ENCODE measurements around the gene TRIM5. TPM values are rescaled to one million over a fixed set of nuclear protein-coding genes. Genes with fewer than 3 reads are reported as not detected.

The TRIM5 gene
- total RNA-seq, 2 experiments from 2014 or later: 5.9 to 8.0 TPM

- intact Hi-C loops (cut with DNase I, micrococcal nuclease): no loop called here
- H3K27ac Mint-ChIP-seq: no peak overlapping the region
- H3K4me1 Mint-ChIP-seq (ENCODE audit: low read depth): peaks cover 3% of the 10 kb centered on the region
- no peak for TF ChIP-seq CTCF (IDR thresholded peaks at IDR 0.05)
- H3K27me3 Mint-ChIP-seq: no peaks in the 10 kb centered on the region
- no peak overlapping the region for H3K4me3 Mint-ChIP-seq
- no peaks in the 10 kb centered on the region for H3K36me3 Mint-ChIP-seq (ENCODE audit: low read depth)
- DNase-seq (no peak), ATAC-seq (ENCODE audit: poor library complexity) (no peak)
- Histone ChIP-seq H3K27me3 (ENCODE audit: control insufficient read depth in 1 of 2, insufficient read depth in 2 of 2, low read length in 2 of 2) (no peaks in the 10 kb centered on the region), H3K4me1 (ENCODE audit: insufficient read depth, low read length) (peaks cover 1% of the 10 kb centered on the region), H3K4me3 (ENCODE audit: low read length) (no peak overlapping the region), H3K27ac (ENCODE audit: low read depth in 1 of 2, low read length in 2 of 2) (no peak overlapping the region), H3K36me3 (ENCODE audit: insufficient read depth, low read length) (no peaks in the 10 kb centered on the region), H3K9me3 (ENCODE audit: control insufficient read depth in 1 of 2, insufficient read depth in 1 of 2, low read length in 2 of 2) (no peaks in the 10 kb centered on the region)
- ChIA-PET CTCF (interaction anchor here (1.1 kb wide), 1 partner anchor 18 kb away, joined by 3 read pairs; no protein-coding TSS in a partner anchor), POLR2A (no interaction called here)
- H3K9me3 Mint-ChIP-seq: no peaks in the 10 kb centered on the region
Observed at GRCh38 chr11:5618807-5619206, 66.1 kb downstream of the TRIM5 start.

Other genes starting within 250 kb of the TRIM5 start
- not detected for gene OR51I1, start 243.6 kb downstream of the TRIM5 start, total RNA-seq
- not detected for gene OR51I2, start 235.8 kb downstream of the TRIM5 start, total RNA-seq
- gene OR52D1, start 196.4 kb downstream of the TRIM5 start, total RNA-seq: not detected
- gene UBQLN3, start 175.1 kb downstream of the TRIM5 start, total RNA-seq: under 1 TPM in 1 of 2 experiments, not detected in 1; 0.08 TPM
- gene UBQLNL, start 168.4 kb downstream of the TRIM5 start, total RNA-seq: under 1 TPM; 0.30 to 0.50 TPM
- under 1 TPM in 1 of 2 experiments, not detected in 1; 0.22 TPM for gene OR52H1, start 136.5 kb downstream of the TRIM5 start, total RNA-seq
- not detected for gene OR52B6, start 104.2 kb downstream of the TRIM5 start, total RNA-seq
- gene TRIM6, start 88.4 kb downstream of the TRIM5 start, total RNA-seq: not detected
- 1 to 10 TPM; 3.0 to 3.5 TPM for gene TRIM34, start 60.1 kb downstream of the TRIM5 start, total RNA-seq
- 100 to 1,000 TPM; 198 to 206 TPM for gene TRIM22, start 4.7 kb upstream of the TRIM5 start, total RNA-seq
- under 1 TPM; 0.14 to 0.17 TPM for gene OR56B1, start 51.4 kb upstream of the TRIM5 start, total RNA-seq
- gene OR52N4, start 69.2 kb upstream of the TRIM5 start, total RNA-seq: under 1 TPM; 0.50 to 0.96 TPM
- not detected for gene OR52N5, start 98.3 kb upstream of the TRIM5 start, total RNA-seq
- not detected for gene OR52N1, start 106.2 kb upstream of the TRIM5 start, total RNA-seq
- gene OR52N2, start 123.8 kb upstream of the TRIM5 start, total RNA-seq: not detected
- gene OR52E6, start 156.8 kb upstream of the TRIM5 start, total RNA-seq: not detected
- not detected for gene OR52E8, start 172.6 kb upstream of the TRIM5 start, total RNA-seq
- not detected for gene OR52E4, start 195.6 kb upstream of the TRIM5 start, total RNA-seq
- not detected for gene OR52E5, start 208.1 kb upstream of the TRIM5 start, total RNA-seq